HEK293T (cell line): Measurements from ENCODE around the gene XRCC6.

ENCODE experiments used
- CTCF ChIA-PET: fragments of 350-600 bp; formaldehyde crosslinking; extraction: SDS; loops from one replicate; lab custom pipeline; 2021; ENCODE audit warnings: antibody characterized with exemption, inconsistent platforms; lab: Yijun Ruan, JAX
- POLR2A ChIA-PET: fragments of 350-600 bp; formaldehyde crosslinking; extraction: SDS; loops from one replicate; lab custom pipeline; 2020; ENCODE audit warnings: antibody characterized with exemption, inconsistent platforms; lab: Yijun Ruan, JAX
- DNase-seq: peaks from one replicate; pipeline ENCODE4 v3.0.0; 2012; ENCODE audit warnings: mixed read lengths; ENCODE audit errors: extremely low spot score
- ARNT ChIP-seq: fragments of 450-650 bp; IDR thresholded peaks from 2 replicates; pipeline ENCODE4 v1.6.1; 2017; ENCODE audit warnings: mild to moderate bottlenecking
- BHLHE40 ChIP-seq: fragments of 450-650 bp; IDR thresholded peaks from 2 replicates; pipeline ENCODE4 v1.6.1; 2016; ENCODE audit warnings: mild to moderate bottlenecking, moderate library complexity, borderline replicate concordance
- CTBP1 ChIP-seq: fragments of 450-650 bp; IDR thresholded peaks from 2 replicates; pipeline ENCODE4 v1.6.1; 2016; ENCODE audit warnings: borderline replicate concordance
- ELF4 ChIP-seq: fragments of 450-650 bp; IDR thresholded peaks from 2 replicates; pipeline ENCODE4 v1.6.1; 2017; ENCODE audit warnings: antibody characterized with exemption
- FOXA1 ChIP-seq: fragments of 450-650 bp; IDR thresholded peaks from 2 replicates; pipeline ENCODE4 v1.6.1; 2016; ENCODE audit warnings: mild to moderate bottlenecking
- FOXK2 ChIP-seq: fragments of 450-650 bp; IDR thresholded peaks from 2 replicates; pipeline ENCODE4 v1.6.1; 2016; ENCODE audit warnings: mild to moderate bottlenecking
- FOXM1 ChIP-seq: fragments of 450-650 bp; IDR thresholded peaks from 2 replicates; pipeline ENCODE4 v1.6.1; 2017; ENCODE audit warnings: mild to moderate bottlenecking, borderline replicate concordance
- HDGF ChIP-seq: fragments of 450-650 bp; IDR thresholded peaks from 2 replicates; pipeline ENCODE4 v1.6.1; 2017; ENCODE audit warnings: antibody characterized with exemption, borderline replicate concordance
- L3MBTL2 ChIP-seq: fragments of 450-650 bp; conservative IDR thresholded peaks from 2 replicates; pipeline ENCODE4 v1.6.1; 2016; ENCODE audit warnings: mild to moderate bottlenecking
- LEF1 ChIP-seq: fragments of 450-650 bp; IDR thresholded peaks from 2 replicates; pipeline ENCODE4 v1.6.1; 2017; ENCODE audit warnings: mild to moderate bottlenecking, borderline replicate concordance
- NFRKB ChIP-seq: fragments of 450-650 bp; IDR thresholded peaks from 2 replicates; pipeline ENCODE4 v1.6.1; 2016; ENCODE audit warnings: mild to moderate bottlenecking, moderate library complexity
- SP1 ChIP-seq: fragments of 450-650 bp; IDR thresholded peaks from 2 replicates; pipeline ENCODE4 v1.6.1; 2017
- SUZ12 ChIP-seq: fragments of 450-650 bp; IDR thresholded peaks from 2 replicates; pipeline ENCODE4 v1.6.1; 2016; ENCODE audit warnings: mild to moderate bottlenecking
- TARDBP ChIP-seq: fragments of 450-650 bp; IDR thresholded peaks from 2 replicates; pipeline ENCODE4 v1.6.1; 2016
- ZNF384 ChIP-seq: fragments of 450-650 bp; IDR thresholded peaks from 2 replicates; pipeline ENCODE4 v1.6.1; 2016
- TF ChIP-seq, protein P1 (sequence below): fragments of 450-650 bp; IDR thresholded peaks from 2 replicates; pipeline ENCODE4 v1.6.1; 2016

Gene XRCC6

DNA sequence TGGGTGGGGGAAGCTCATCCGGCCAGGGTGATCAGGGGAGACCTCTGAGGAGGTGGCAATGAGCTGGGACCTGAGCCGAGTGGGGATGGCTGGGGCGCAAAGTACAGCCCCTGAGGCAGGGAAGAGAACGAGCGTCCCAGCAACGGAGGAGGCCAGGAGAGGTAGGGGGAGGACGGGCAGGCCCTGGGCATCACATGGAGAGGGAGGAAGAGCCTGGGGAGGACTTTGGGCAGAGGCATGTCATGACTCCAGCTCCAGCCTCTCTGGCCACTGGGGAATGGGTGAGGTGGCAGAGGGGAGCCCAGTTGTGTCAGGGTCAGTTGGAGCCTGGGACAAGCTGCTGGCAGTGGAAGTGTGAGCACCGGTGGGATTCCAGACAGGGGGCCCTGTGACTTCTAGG is 43.0 kb upstream of the XRCC6 start:
- DNase-seq: no peak
- ChIA-PET POLR2A (interaction anchor here (1.1 to 3.7 kb wide), 4 partner anchors 12 to 43 kb away, joined by 4 to 27 read pairs (median 4); partner anchors contain the start of genes CSDC2, PMM1 and XRCC6), CTCF (interaction anchor here (1.0 to 1.8 kb wide), 4 partner anchors 12 to 37 kb away, joined by 3 to 12 read pairs (median 6); partner anchors contain the start of gene PMM1)
- TF ChIP-seq SUZ12 (no peak), CTBP1 (no peak), HDGF (no peak), ARNT (no peak), FOXK2 (no peak)
- TF ChIP-seq, protein P1, sequence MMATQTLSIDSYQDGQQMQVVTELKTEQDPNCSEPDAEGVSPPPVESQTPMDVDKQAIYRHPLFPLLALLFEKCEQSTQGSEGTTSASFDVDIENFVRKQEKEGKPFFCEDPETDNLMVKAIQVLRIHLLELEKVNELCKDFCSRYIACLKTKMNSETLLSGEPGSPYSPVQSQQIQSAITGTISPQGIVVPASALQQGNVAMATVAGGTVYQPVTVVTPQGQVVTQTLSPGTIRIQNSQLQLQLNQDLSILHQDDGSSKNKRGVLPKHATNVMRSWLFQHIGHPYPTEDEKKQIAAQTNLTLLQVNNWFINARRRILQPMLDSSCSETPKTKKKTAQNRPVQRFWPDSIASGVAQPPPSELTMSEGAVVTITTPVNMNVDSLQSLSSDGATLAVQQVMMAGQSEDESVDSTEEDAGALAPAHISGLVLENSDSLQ: no peak

- DNase-seq: no peak
- TF ChIP-seq SP1: no peak
- ChIA-PET CTCF (interaction anchor here (1.4 kb wide), 1 partner anchor 37 kb away, joined by 3 read pairs; no protein-coding TSS in a partner anchor), POLR2A (interaction anchor here (1.1 to 3.7 kb wide), 3 partner anchors 11 to 43 kb away, joined by 4 to 27 read pairs (median 5); partner anchors contain the start of genes PMM1 and XRCC6)
These were observed 42.3 kb upstream of the XRCC6 start for GRCh38 chr22:41578818-41579217.

DNA sequence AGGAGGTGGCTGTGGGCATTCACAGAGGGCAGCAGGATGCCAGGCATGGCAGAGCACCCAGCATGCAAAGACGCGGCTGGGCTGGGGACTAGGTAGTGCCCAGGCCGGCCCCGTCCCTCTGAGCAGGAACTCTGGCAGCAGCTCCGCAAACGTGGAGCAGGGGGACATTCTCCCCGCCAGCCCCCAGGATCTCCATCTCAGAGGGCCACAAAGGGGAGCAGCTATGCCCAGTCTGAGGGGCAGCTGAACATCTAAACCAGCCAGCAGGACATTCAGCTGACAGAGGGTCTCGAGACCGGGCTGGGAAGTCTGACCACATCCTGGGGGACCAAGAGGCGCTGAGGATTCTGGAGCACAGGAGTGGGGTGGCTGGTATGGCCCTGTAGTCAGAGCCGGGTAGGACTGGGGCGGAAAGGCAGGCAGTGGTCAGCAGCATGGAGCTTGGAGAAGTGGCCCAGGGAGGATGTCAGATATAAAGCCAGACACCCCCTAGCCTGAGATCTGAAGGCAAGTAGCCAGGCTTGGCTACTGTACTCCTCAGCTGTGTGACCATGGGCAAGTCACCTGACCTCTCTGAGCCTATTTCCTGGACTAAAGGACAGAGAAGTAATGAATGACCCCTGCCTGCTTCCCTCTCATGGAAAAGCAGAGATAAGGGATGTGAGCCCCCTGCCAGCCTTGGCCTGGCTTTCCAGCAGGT is 41.6 kb upstream of the XRCC6 start:
- ChIA-PET POLR2A (interaction anchor here (1.1 to 3.7 kb wide), 3 partner anchors 11 to 42 kb away, joined by 4 to 27 read pairs (median 5); partner anchors contain the start of genes PMM1 and XRCC6), CTCF (interaction anchor here (0.9 to 1.4 kb wide), 2 partner anchors 18 to 36 kb away, joined by 3 read pairs; no protein-coding TSS in a partner anchor)
- TF ChIP-seq SP1 (no peak), FOXK2 (no peak), ZNF384 (no peak), HDGF (no peak), L3MBTL2 (no peak), FOXM1 (no peak), FOXA1 (no peak)
- DNase-seq: no peak

DNA sequence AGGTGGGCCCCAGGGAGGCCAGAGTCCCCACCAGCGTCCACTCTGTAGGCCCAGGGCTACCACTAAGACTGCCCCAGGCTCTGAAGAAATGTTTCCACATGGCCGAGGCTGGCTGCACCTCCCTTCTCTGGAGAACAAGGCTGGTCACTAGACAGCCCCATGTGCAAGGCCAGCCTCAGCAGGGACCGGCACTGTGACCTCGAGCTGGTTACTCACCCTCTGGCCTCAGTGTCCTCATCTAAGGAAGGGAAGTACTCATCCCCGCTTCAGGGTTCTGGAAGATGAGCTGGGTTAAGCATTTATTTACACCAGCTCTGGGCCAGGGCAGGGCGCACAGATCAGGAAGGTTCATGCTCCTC is 41.1 kb upstream of the XRCC6 start:
- ChIA-PET CTCF (interaction anchor here (0.9 kb wide), 1 partner anchor 18 kb away, joined by 3 read pairs; no protein-coding TSS in a partner anchor), POLR2A (interaction anchor here (0.5 to 3.7 kb wide), 2 partner anchors 10 to 29 kb away, joined by 3 to 27 read pairs; partner anchors contain the start of gene PMM1)
- TF ChIP-seq TARDBP (no peak), BHLHE40 (no peak), NFRKB (no peak), SP1 (no peak), LEF1 (no peak), FOXA1 (no peak), ELF4 (no peak), ZNF384 (no peak)
- DNase-seq: no peak

DNA sequence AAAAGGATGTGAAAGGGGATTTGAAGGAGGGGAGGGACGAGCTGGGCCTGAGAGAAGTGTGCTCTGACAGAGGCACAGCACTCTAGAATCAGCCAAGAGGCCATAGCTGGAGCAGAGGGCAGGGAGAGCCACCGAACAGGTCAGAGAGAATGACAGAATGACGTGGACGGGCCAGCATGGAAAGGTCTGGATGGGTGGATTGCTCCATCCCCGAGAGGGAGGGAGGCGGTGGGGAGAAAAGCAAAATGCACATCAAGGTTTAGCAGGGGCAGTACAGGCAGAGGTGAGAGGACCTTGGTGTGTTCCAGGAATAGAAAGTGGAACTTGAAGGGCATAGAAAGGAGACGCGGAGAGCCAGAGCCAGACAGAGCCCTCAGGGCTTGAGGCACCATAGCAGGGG is 38.4 kb upstream of the XRCC6 start:
- ChIA-PET POLR2A (no interaction called here), CTCF (no interaction called here)
- DNase-seq: no peak
- no peak for TF ChIP-seq TARDBP
- no peak for TF ChIP-seq BHLHE40
- TF ChIP-seq ARNT: no peak
- no peak for TF ChIP-seq L3MBTL2
- TF ChIP-seq, protein P1: no peak
- no peak for TF ChIP-seq SUZ12
- TF ChIP-seq SP1: no peak
- TF ChIP-seq FOXM1: no peak
- TF ChIP-seq FOXK2: no peak
- no peak for TF ChIP-seq CTBP1
- no peak for TF ChIP-seq ZNF384
- no peak for TF ChIP-seq HDGF
- no peak for TF ChIP-seq LEF1
- no peak for TF ChIP-seq NFRKB
- no peak for TF ChIP-seq FOXA1
- TF ChIP-seq ELF4: no peak

- ChIA-PET CTCF (no interaction called here), POLR2A (no interaction called here)
- no peak for TF ChIP-seq FOXM1
- no peak for TF ChIP-seq L3MBTL2
- no peak for TF ChIP-seq ARNT
- TF ChIP-seq ELF4: no peak
- no peak for TF ChIP-seq NFRKB
- no peak for TF ChIP-seq TARDBP
- DNase-seq: no peak
These were observed 36.2 kb upstream of the XRCC6 start for GRCh38 chr22:41584881-41585280.

DNA sequence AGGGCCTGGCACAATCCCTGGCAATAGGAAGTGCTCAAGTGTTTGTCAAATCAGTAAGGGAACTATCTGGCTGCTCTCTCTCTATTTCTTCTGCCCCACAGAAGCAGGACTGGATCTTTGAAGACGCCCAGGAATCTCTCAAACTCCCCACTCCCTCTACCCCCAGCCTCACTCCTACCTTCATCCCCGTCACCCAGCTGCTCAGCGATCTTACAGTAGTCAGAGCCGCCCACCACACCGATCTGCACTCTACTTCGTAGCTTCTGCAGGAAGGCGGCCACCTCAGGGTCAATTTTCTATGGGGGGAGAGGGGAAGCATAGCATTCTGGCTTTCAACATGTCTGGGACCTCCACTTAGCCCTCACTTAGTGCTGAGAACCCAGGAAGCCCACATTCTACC is 35.2 kb upstream of the XRCC6 start:
- CTCF ChIA-PET: no interaction called here
- POLR2A ChIA-PET: no interaction called here
- TF ChIP-seq HDGF: no peak
- no peak for TF ChIP-seq ELF4
- no peak for TF ChIP-seq ARNT
- no peak for TF ChIP-seq CTBP1
- TF ChIP-seq L3MBTL2: no peak
- TF ChIP-seq TARDBP: no peak
- no peak for TF ChIP-seq FOXM1
- TF ChIP-seq LEF1: no peak
- no peak for TF ChIP-seq SUZ12

More for the DNA sequence above, 35.2 kb upstream of the XRCC6 start:
- no peak for DNase-seq
